ENCODE data around the gene CD55.

GRCh38 chr1:207288315-207288714 is 33.2 kb upstream of the CD55 start:
- no peak for TF ChIP-seq CTCF (IDR thresholded peaks at IDR 0.05; ENCODE audit: insufficient read depth, low read length, poor library complexity, severe bottlenecking)
- TF ChIP-seq EZH2phosphoT487 (conservative IDR thresholded peaks at IDR 0.05; ENCODE audit: low read length): no peak
